Measurements from ENCODE around the gene HEATR5A.

GRCh38 chr14:31435276-31435675, 14.9 kb upstream of the HEATR5A start:
- TF ChIP-seq, protein P1, sequence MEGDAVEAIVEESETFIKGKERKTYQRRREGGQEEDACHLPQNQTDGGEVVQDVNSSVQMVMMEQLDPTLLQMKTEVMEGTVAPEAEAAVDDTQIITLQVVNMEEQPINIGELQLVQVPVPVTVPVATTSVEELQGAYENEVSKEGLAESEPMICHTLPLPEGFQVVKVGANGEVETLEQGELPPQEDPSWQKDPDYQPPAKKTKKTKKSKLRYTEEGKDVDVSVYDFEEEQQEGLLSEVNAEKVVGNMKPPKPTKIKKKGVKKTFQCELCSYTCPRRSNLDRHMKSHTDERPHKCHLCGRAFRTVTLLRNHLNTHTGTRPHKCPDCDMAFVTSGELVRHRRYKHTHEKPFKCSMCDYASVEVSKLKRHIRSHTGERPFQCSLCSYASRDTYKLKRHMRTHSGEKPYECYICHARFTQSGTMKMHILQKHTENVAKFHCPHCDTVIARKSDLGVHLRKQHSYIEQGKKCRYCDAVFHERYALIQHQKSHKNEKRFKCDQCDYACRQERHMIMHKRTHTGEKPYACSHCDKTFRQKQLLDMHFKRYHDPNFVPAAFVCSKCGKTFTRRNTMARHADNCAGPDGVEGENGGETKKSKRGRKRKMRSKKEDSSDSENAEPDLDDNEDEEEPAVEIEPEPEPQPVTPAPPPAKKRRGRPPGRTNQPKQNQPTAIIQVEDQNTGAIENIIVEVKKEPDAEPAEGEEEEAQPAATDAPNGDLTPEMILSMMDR (IDR thresholded peaks at IDR 0.05 in 8 of 11, conservative IDR thresholded peaks at IDR 0.05 in 3 of 11) = no peak
- TF ChIP-seq POLR2AphosphoS5 (IDR thresholded peaks at IDR 0.05) = no peak
